Brain microvascular endothelial cell (primary cell): ENCODE results near the gene ARHGEF4.
A peak's percentile ranks its signal among the peaks of the same experiment; 100 is the strongest.

Experiments
- DNase-seq: peaks from one replicate; pipeline ENCODE4 v3.0.0-alpha.2; 2020
- H3K27ac ChIP-seq: fragments of 250-450 bp; sonication (Bioruptor Pico); 2 replicates; pipeline ENCODE4 v1.5.1; 2020; ENCODE audit warnings: mild to moderate bottlenecking, moderate library complexity
- H3K27me3 ChIP-seq: fragments of 250-450 bp; sonication (Bioruptor Pico); replicated peaks from 2 replicates; pipeline ENCODE4 v1.5.1; 2020; ENCODE audit warnings: mild to moderate bottlenecking
- H3K36me3 ChIP-seq: fragments of 250-450 bp; sonication (Bioruptor Pico); replicated peaks from 2 replicates; pipeline ENCODE4 v1.5.1; 2020; ENCODE audit warnings: mild to moderate bottlenecking
- H3K4me3 ChIP-seq: 2 replicates; pipeline ENCODE4 v1.5.1; 2011; ENCODE audit warnings: low read depth, mild to moderate bottlenecking, control low read depth, low read length, moderate library complexity
- CTCF ChIP-seq: IDR thresholded peaks from 2 replicates; pipeline ENCODE4 v1.5.1; 2011; ENCODE audit warnings: low read depth, mild to moderate bottlenecking, moderate library complexity, low read length, control low read depth, inconsistent platforms; ENCODE audit errors: missing control alignments
- in situ Hi-C: cut with HindIII; loops from 2 replicates; pipeline ENCODE4 v1.10.0; 2017; ENCODE audit warnings: low sequenced_read_pairs, low pct_ligation_motif_present

Gene ARHGEF4

GRCh38 chr2:130827502-130828251 is 9.0 kb upstream of the ARHGEF4 start:
- H3K4me3 ChIP-seq, result no peak overlapping the region
- in situ Hi-C loops, result no loop called here
- peak; percentile 83 for DNase-seq
- no peaks in the 10 kb centered on the region for H3K36me3 ChIP-seq
- no peaks in the 10 kb centered on the region for H3K27me3 ChIP-seq
- TF ChIP-seq CTCF, result no peak
- H3K27ac ChIP-seq, result no peak overlapping the region

GRCh38 chr2:130828461-130828860 is 8.3 kb upstream of the ARHGEF4 start:
- H3K36me3 ChIP-seq, result no peaks in the 10 kb centered on the region
- TF ChIP-seq CTCF, result no peak
- no peak overlapping the region for H3K27ac ChIP-seq
- no peak overlapping the region for H3K4me3 ChIP-seq
- in situ Hi-C loops, result no loop called here
- DNase-seq, result no peak
- no peaks in the 10 kb centered on the region for H3K27me3 ChIP-seq

- H3K36me3 ChIP-seq, result no peaks in the 10 kb centered on the region
- peak; percentile 49 for DNase-seq
- in situ Hi-C loops, result no loop called here
- TF ChIP-seq CTCF, result no peak
- no peaks in the 10 kb centered on the region for H3K27me3 ChIP-seq
- H3K4me3 ChIP-seq, result no peak overlapping the region
- no peak overlapping the region for H3K27ac ChIP-seq
Measured at GRCh38 chr2:130829015-130829414, 7.7 kb upstream of the ARHGEF4 start.

- no peaks in the 10 kb centered on the region for H3K27me3 ChIP-seq
- DNase-seq, result no peak
- no peak overlapping the region for H3K4me3 ChIP-seq
- in situ Hi-C loops, result no loop called here
- H3K36me3 ChIP-seq, result no peaks in the 10 kb centered on the region
- no peak for TF ChIP-seq CTCF
- H3K27ac ChIP-seq, result no peak overlapping the region
Measured at GRCh38 chr2:130830538-130830937, 6.2 kb upstream of the ARHGEF4 start.

GRCh38 chr2:130831356-130831755 is 5.4 kb upstream of the ARHGEF4 start:
- Histone ChIP-seq H3K36me3 (no peaks in the 10 kb centered on the region), H3K4me3 (no peak overlapping the region), H3K27me3 (no peaks in the 10 kb centered on the region), H3K27ac (no peak overlapping the region)
- in situ Hi-C loops, result no loop called here
- DNase-seq, result no peak
- TF ChIP-seq CTCF, result no peak

GRCh38 chr2:130832296-130832940 is 4.3 kb upstream of the ARHGEF4 start:
- no peak for TF ChIP-seq CTCF
- Histone ChIP-seq H3K4me3 (no peak overlapping the region), H3K36me3 (no peaks in the 10 kb centered on the region), H3K27ac (no peak overlapping the region), H3K27me3 (peaks cover 10% of the 10 kb centered on the region)
- in situ Hi-C loops, result no loop called here
- DNase-seq, result no peak
